HepG2 (cell line): Measurements from ENCODE around the gene NADK2. TPM values are rescaled to one million over a fixed set of nuclear protein-coding genes. Genes with fewer than 3 reads are reported as not detected.

ENCODE experiments used
- ARID3A ChIP-seq: IDR thresholded peaks from 2 replicates; pipeline ENCODE4 v1.6.1; 2012; ENCODE audit warnings: low read depth, low read length, improper control_type of control experiment
- CSRNP2 ChIP-seq: sonication (generic); formaldehyde crosslinking; conservative IDR thresholded peaks from 2 replicates; pipeline ENCODE4 v1.8.0; 2022; ENCODE audit warnings: low read depth, missing genetic modification reagents
- PHB2 ChIP-seq: fragments of 450-650 bp; IDR thresholded peaks from 2 replicates; pipeline ENCODE4 v1.6.1; 2018; ENCODE audit not compliant: partially characterized antibody
- ZNF607 ChIP-seq: sonication (generic); formaldehyde crosslinking; IDR thresholded peaks from 2 replicates; pipeline ENCODE4 v1.5.1; 2020; ENCODE audit warnings: missing genetic modification reagents, mild to moderate bottlenecking, borderline replicate concordance
- ZNF609 ChIP-seq: sonication (generic); formaldehyde crosslinking; IDR thresholded peaks from 2 replicates; pipeline ENCODE4 v1.4.0; 2020; ENCODE audit warnings: mild to moderate bottlenecking, missing genetic modification reagents, borderline replicate concordance
- polyA plus RNA-seq, 8 experiments: library from polyadenylated mRNA; depleted of rRNA in 3 of 8; stranded (reverse) in 7 of 8; unstranded in 1 of 8; fragments of >200 nt; fragmentation: Illumina TruSeq in 4 of 8; extraction: Trizol in 4 of 8; gene quantifications; 2 replicates each; pipeline versions ENCODE4 v1.2.1 to v1.2.3, GENCODE V29; 2011 to 2016; ENCODE audit warnings: low read depth in 4 of 8, missing spikeins in 1 of 8, mixed read lengths in 1 of 8; ENCODE audit not compliant: insufficient read depth in 1 of 8
- total RNA-seq, 5 experiments: library from RNA; depleted of rRNA; stranded (reverse); fragments of >200 nt; fragmentation: Illumina TruSeq; extraction: Trizol; gene quantifications; 2 replicates each; pipeline ENCODE4 v1.2.3, GENCODE V29; 2016; ENCODE audit warnings: low read depth in 1 of 5

Gene NADK2
- total and polyA plus RNA-seq, 2 of the 13 experiments (the other 11 are each of a cell fraction or from before 2014, with no cell fraction given) = 13.9 to 71.4 TPM

- no peak for TF ChIP-seq ZNF609 (CRISPR knock-in tag)
- no peak for TF ChIP-seq ZNF607
- no peak for TF ChIP-seq PHB2
- no peak for TF ChIP-seq CSRNP2 (CRISPR knock-in tag)
- no peak for TF ChIP-seq ARID3A
Observed at GRCh38 chr5:36243653-36244052, 1.9 kb upstream of the NADK2 start (continued).
